HG03066 (cell line): ENCODE measurements around the gene ABHD16A.

Source experiments
- ATAC-seq: cut with Tn5 transposase; IDR thresholded peaks from one replicate; pipeline ENCODE4 v1.9.1; 2021; ENCODE audit warnings: low read depth; ENCODE audit not compliant: unreplicated experiment

Gene ABHD16A

GRCh38 chr6:31642798-31643570 is 60.1 kb downstream of the ABHD16A start:
- no peak for ATAC-seq

- ATAC-seq = no peak
Observed at GRCh38 chr6:31641370-31641769, 61.8 kb downstream of the ABHD16A start.

GRCh38 chr6:31640612-31641011 is 62.5 kb downstream of the ABHD16A start:
- no peak for ATAC-seq

- no peak for ATAC-seq
Observed at GRCh38 chr6:31639449-31639861, 63.7 kb downstream of the ABHD16A start.

- ATAC-seq = no peak
Observed at GRCh38 chr6:31639043-31639442, 64.1 kb downstream of the ABHD16A start.
